ENCODE measurements around the gene ZNF862.

The ZNF862 gene

GRCh38 chr7:149808311-149808710 lies 29.9 kb upstream of the ZNF862 start:
- Histone ChIP-seq H3K27ac (no peak overlapping the region), H3K9me3 (no peaks in the 10 kb centered on the region), H3K27me3 (no peaks in the 10 kb centered on the region), H3K36me3 (no peaks in the 10 kb centered on the region), H3K4me1 (peaks cover 29% of the 10 kb centered on the region), H3K4me2 (no peak overlapping the region), H3K9ac (no peak overlapping the region), H3K4me3 (no peak overlapping the region), H4K20me1 (no peaks in the 10 kb centered on the region)
- no peak for TF ChIP-seq Cebpa-rat (IDR thresholded peaks at IDR 0.05)

GRCh38 chr7:149809215-149809614 lies 29.0 kb upstream of the ZNF862 start:
- Histone ChIP-seq H3K27me3 (no peaks in the 10 kb centered on the region), H3K4me2 (no peak overlapping the region), H3K4me1 (peaks cover 39% of the 10 kb centered on the region), H3K27ac (no peak overlapping the region), H3K36me3 (no peaks in the 10 kb centered on the region), H4K20me1 (no peaks in the 10 kb centered on the region), H3K9me3 (no peaks in the 10 kb centered on the region), H3K9ac (no peak overlapping the region), H3K4me3 (no peak overlapping the region)
- no peak for TF ChIP-seq Cebpa-rat (IDR thresholded peaks at IDR 0.05)

- Histone ChIP-seq H3K4me2 (no peak overlapping the region), H3K27me3 (no peaks in the 10 kb centered on the region), H3K4me3 (no peak overlapping the region), H3K36me3 (no peaks in the 10 kb centered on the region), H3K4me1 (peaks cover 54% of the 10 kb centered on the region), H3K9ac (no peak overlapping the region), H3K9me3 (no peaks in the 10 kb centered on the region), H3K27ac (no peak overlapping the region), H4K20me1 (no peaks in the 10 kb centered on the region)
- no peak for TF ChIP-seq Cebpa-rat (IDR thresholded peaks at IDR 0.05)
Observed at GRCh38 chr7:149811221-149811620, 27.0 kb upstream of the ZNF862 start.

- Histone ChIP-seq H3K4me1 (peaks cover 54% of the 10 kb centered on the region), H3K9ac (no peak overlapping the region), H4K20me1 (no peaks in the 10 kb centered on the region), H3K4me3 (no peak overlapping the region), H3K9me3 (no peaks in the 10 kb centered on the region), H3K36me3 (no peaks in the 10 kb centered on the region), H3K27ac (no peak overlapping the region), H3K27me3 (no peaks in the 10 kb centered on the region), H3K4me2 (no peak overlapping the region)
- no peak for TF ChIP-seq Cebpa-rat (IDR thresholded peaks at IDR 0.05)
Observed at GRCh38 chr7:149811831-149812490, 26.2 kb upstream of the ZNF862 start.

GRCh38 chr7:149813254-149814035 lies 24.7 kb upstream of the ZNF862 start:
- Histone ChIP-seq H4K20me1 (no peaks in the 10 kb centered on the region), H3K4me3 (no peak overlapping the region), H3K36me3 (no peaks in the 10 kb centered on the region), H3K27me3 (no peaks in the 10 kb centered on the region), H3K9me3 (no peaks in the 10 kb centered on the region), H3K4me1 (peaks cover 60% of the 10 kb centered on the region), H3K9ac (no peak overlapping the region), H3K4me2 (0 out of 2 replicates have a peak overlapping the region, but pooled peaks have one; percentile 9), H3K27ac (0 out of 2 replicates have a peak overlapping the region, but pooled peaks have one; percentile 30)
- TF ChIP-seq Cebpa-rat (IDR thresholded peaks at IDR 0.05) = no peak

- peak overlapping the region; percentile 71 for H3K4me2 ChIP-seq
- peaks cover 71% of the 10 kb centered on the region for H3K4me1 ChIP-seq
- H3K36me3 ChIP-seq = no peaks in the 10 kb centered on the region
- no peak overlapping the region for H3K9ac ChIP-seq
- no peaks in the 10 kb centered on the region for H3K9me3 ChIP-seq
- TF ChIP-seq Cebpa-rat (IDR thresholded peaks at IDR 0.05) = no peak
- peak overlapping the region; percentile 56; the same call in 1 of the 2 replicates for H3K27ac ChIP-seq
- no peaks in the 10 kb centered on the region for H4K20me1 ChIP-seq
- H3K4me3 ChIP-seq = no peak overlapping the region
- H3K27me3 ChIP-seq = no peaks in the 10 kb centered on the region
Observed at GRCh38 chr7:149814494-149814893, 23.7 kb upstream of the ZNF862 start.

GRCh38 chr7:149815121-149815520 lies 23.1 kb upstream of the ZNF862 start:
- Histone ChIP-seq H3K4me3 (no peak overlapping the region), H3K27ac (peak overlapping the region; percentile 56), H4K20me1 (no peaks in the 10 kb centered on the region), H3K27me3 (no peaks in the 10 kb centered on the region), H3K4me1 (peaks cover 77% of the 10 kb centered on the region), H3K4me2 (peak overlapping the region; percentile 71), H3K9ac (no peak overlapping the region), H3K36me3 (no peaks in the 10 kb centered on the region), H3K9me3 (no peaks in the 10 kb centered on the region)
- no peak for TF ChIP-seq Cebpa-rat (IDR thresholded peaks at IDR 0.05)

GRCh38 chr7:149815661-149816266 lies 22.4 kb upstream of the ZNF862 start:
- Histone ChIP-seq H3K4me2 (peak overlapping the region; percentile 71), H3K36me3 (no peaks in the 10 kb centered on the region), H3K4me3 (no peak overlapping the region), H3K9ac (no peak overlapping the region), H4K20me1 (no peaks in the 10 kb centered on the region), H3K4me1 (peaks cover 84% of the 10 kb centered on the region), H3K27ac (peak overlapping the region; percentile 56), H3K9me3 (no peaks in the 10 kb centered on the region), H3K27me3 (no peaks in the 10 kb centered on the region)
- no peak for TF ChIP-seq Cebpa-rat (IDR thresholded peaks at IDR 0.05)

GRCh38 chr7:149816267-149816751 lies 21.9 kb upstream of the ZNF862 start:
- Histone ChIP-seq H3K4me1 (peaks cover 89% of the 10 kb centered on the region), H3K36me3 (no peaks in the 10 kb centered on the region), H3K9me3 (no peaks in the 10 kb centered on the region), H3K4me2 (peak overlapping the region; percentile 71), H3K4me3 (no peak overlapping the region), H3K27me3 (no peaks in the 10 kb centered on the region), H3K9ac (no peak overlapping the region), H3K27ac (no peak overlapping the region), H4K20me1 (no peaks in the 10 kb centered on the region)
- no peak for TF ChIP-seq Cebpa-rat (IDR thresholded peaks at IDR 0.05)

- H3K27ac ChIP-seq = peak overlapping the region; percentile 41; the same call in 1 of the 2 replicates
- peaks cover 89% of the 10 kb centered on the region for H3K4me1 ChIP-seq
- H4K20me1 ChIP-seq = no peaks in the 10 kb centered on the region
- TF ChIP-seq Cebpa-rat (IDR thresholded peaks at IDR 0.05) = no peak
- H3K4me2 ChIP-seq = peak overlapping the region; percentile 90
- no peak overlapping the region for H3K4me3 ChIP-seq
- no peaks in the 10 kb centered on the region for H3K9me3 ChIP-seq
- H3K9ac ChIP-seq = no peak overlapping the region
- no peaks in the 10 kb centered on the region for H3K27me3 ChIP-seq
- H3K36me3 ChIP-seq = no peaks in the 10 kb centered on the region
Observed at GRCh38 chr7:149816794-149817193, 21.4 kb upstream of the ZNF862 start.

Measured in BLaER1 (cell line).